HepG2 (cell line): ENCODE results near the gene C4B. TPM values are rescaled to one million over a fixed set of nuclear protein-coding genes. Genes with fewer than 3 reads are reported as not detected.

Experiments
- ELF1 ChIP-seq: sonication (generic); formaldehyde crosslinking; IDR thresholded peaks from 2 replicates; pipeline ENCODE4 v1.4.0; 2020; ENCODE audit warnings: missing genetic modification reagents
- FLYWCH1 ChIP-seq: sonication (generic); formaldehyde crosslinking; IDR thresholded peaks from 2 replicates; pipeline ENCODE4 v1.8.1; 2023; ENCODE audit warnings: mild to moderate bottlenecking, missing genetic modification reagents
- FOXA3 ChIP-seq: IDR thresholded peaks from 2 replicates; pipeline ENCODE4 v1.6.1; 2016; ENCODE audit warnings: missing genetic modification reagents, missing compliant biosample characterization
- HOMEZ ChIP-seq: IDR thresholded peaks from 2 replicates; pipeline ENCODE4 v1.6.1; 2016; ENCODE audit warnings: low read depth
- PAWR ChIP-seq: sonication (generic); formaldehyde crosslinking; IDR thresholded peaks from 2 replicates; pipeline ENCODE4 v1.4.0; 2020; ENCODE audit warnings: missing genetic modification reagents, mild to moderate bottlenecking, borderline replicate concordance
- PPARG ChIP-seq: conservative IDR thresholded peaks from 2 replicates; pipeline ENCODE4 v1.6.1; 2016; ENCODE audit warnings: missing biosample characterization, missing genetic modification reagents
- SALL1 ChIP-seq: sonication (generic); formaldehyde crosslinking; IDR thresholded peaks from 2 replicates; pipeline ENCODE4 v1.8.0; 2022; ENCODE audit warnings: mild to moderate bottlenecking, missing genetic modification reagents
- SMAD3 ChIP-seq: sonication (generic); formaldehyde crosslinking; IDR thresholded peaks from 2 replicates; pipeline ENCODE4 v1.4.0; 2020; ENCODE audit warnings: missing genetic modification reagents
- SNRNP70 ChIP-seq: fragments of 200-400 bp; formaldehyde crosslinking; IDR thresholded peaks from 2 replicates; pipeline ENCODE4 v1.6.1; 2017; ENCODE audit warnings: mild to moderate bottlenecking, low read depth, low read length, moderate library complexity
- ZBTB3 ChIP-seq: sonication (generic); formaldehyde crosslinking; IDR thresholded peaks from 2 replicates; pipeline ENCODE4 v1.4.0; 2020; ENCODE audit warnings: low read depth, mild to moderate bottlenecking, moderate library complexity, missing genetic modification reagents, borderline replicate concordance
- ZBTB4 ChIP-seq: sonication (generic); formaldehyde crosslinking; IDR thresholded peaks from 2 replicates; pipeline ENCODE4 v1.4.0; 2020; ENCODE audit warnings: missing genetic modification reagents, mild to moderate bottlenecking, borderline replicate concordance
- ZFP1 ChIP-seq: IDR thresholded peaks from 2 replicates; pipeline ENCODE4 v1.6.1; 2016
- ZFYVE20 ChIP-seq: sonication (generic); formaldehyde crosslinking; IDR thresholded peaks from 2 replicates; pipeline ENCODE4 v1.8.0; 2023; ENCODE audit warnings: low read depth, mild to moderate bottlenecking, moderate library complexity, missing genetic modification reagents, borderline replicate concordance
- ZNF431 ChIP-seq: sonication (generic); formaldehyde crosslinking; IDR thresholded peaks from 2 replicates; pipeline ENCODE4 v1.9.0; 2022; ENCODE audit warnings: missing genetic modification reagents, low read depth, mild to moderate bottlenecking, borderline replicate concordance
- ZNF709 ChIP-seq: sonication (generic); formaldehyde crosslinking; IDR thresholded peaks from 2 replicates; pipeline ENCODE4 v1.5.0; 2020; ENCODE audit warnings: mild to moderate bottlenecking, missing genetic modification reagents
- polyA plus RNA-seq, 8 experiments: library from polyadenylated mRNA; depleted of rRNA in 3 of 8; stranded (reverse) in 7 of 8; unstranded in 1 of 8; fragments of >200 nt; fragmentation: Illumina TruSeq in 4 of 8; extraction: Trizol in 4 of 8; gene quantifications; 2 replicates each; pipeline versions ENCODE4 v1.2.1 to v1.2.3, GENCODE V29; 2011 to 2016; ENCODE audit warnings: low read depth in 4 of 8, missing spikeins in 1 of 8, mixed read lengths in 1 of 8; ENCODE audit not compliant: insufficient read depth in 1 of 8
- total RNA-seq, 5 experiments: library from RNA; depleted of rRNA; stranded (reverse); fragments of >200 nt; fragmentation: Illumina TruSeq; extraction: Trizol; gene quantifications; 2 replicates each; pipeline ENCODE4 v1.2.3, GENCODE V29; 2016; ENCODE audit warnings: low read depth in 1 of 5
- TF ChIP-seq, protein P1 (sequence below): sonication (generic); formaldehyde crosslinking; IDR thresholded peaks from 2 replicates; pipeline ENCODE4 v1.8.1; 2023; ENCODE audit warnings: mild to moderate bottlenecking, moderate library complexity, missing genetic modification reagents
- TF ChIP-seq, protein P2 (sequence below), 2 experiments: sonication (generic) in 1 of 2; formaldehyde crosslinking in 1 of 2; IDR thresholded peaks; 2 replicates each; pipeline versions ENCODE4 v1.4.0 to v1.6.1; 2016 to 2020; ENCODE audit warnings: borderline replicate concordance in 1 of 2, low read depth in 1 of 2, mild to moderate bottlenecking in 1 of 2, missing genetic modification reagents in 1 of 2

C4B gene
- total and polyA plus RNA-seq, 2 of the 13 experiments (the other 11 are each of a cell fraction or from before 2014, with no cell fraction given) = 167 to 538 TPM

DNA sequence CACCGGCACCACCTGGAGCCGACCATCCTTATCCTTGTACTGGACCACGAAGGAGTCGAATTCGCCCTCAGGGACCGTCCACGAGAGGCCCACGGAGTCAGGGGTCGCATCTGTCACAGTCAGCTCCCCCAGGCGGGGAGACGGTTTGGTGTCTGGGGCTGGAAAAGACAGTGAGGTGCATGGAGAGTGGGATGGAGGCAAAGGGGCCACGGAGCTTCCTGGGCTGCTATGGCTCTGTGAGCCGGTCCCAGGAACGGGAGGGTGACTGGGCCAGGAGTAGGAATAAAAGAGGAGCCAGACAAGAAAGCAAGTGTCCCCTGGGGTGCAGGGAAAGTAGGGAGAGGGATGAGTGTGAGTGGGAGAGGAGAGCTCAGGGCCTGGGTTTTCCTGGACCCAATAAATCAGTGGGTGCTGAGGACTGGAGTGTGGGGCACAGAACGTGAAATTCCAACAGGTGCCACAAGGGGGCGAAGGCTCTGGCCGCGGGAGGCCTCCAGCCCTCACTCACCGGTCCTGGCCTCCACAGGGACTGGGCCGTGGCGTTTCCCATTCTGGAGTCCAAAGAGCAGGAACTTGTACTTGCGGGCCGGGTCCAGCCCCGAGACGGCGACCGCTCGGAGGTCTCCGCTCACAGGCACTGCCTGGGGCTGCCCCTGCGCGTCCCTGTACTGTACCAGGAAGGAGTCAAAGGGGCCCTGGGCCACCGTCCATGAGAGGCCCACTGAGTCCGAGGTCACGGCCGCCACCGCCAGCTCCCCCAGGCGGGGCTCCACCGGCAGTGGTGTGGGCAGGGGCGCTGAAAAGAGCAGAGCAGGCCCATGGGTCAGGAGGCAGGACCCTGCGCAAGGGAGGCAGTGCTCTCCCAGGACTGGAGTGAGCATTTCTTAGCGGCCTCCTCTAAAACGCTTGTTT is 33.5 kb downstream of the C4B start (continued):
- TF ChIP-seq, protein P1, sequence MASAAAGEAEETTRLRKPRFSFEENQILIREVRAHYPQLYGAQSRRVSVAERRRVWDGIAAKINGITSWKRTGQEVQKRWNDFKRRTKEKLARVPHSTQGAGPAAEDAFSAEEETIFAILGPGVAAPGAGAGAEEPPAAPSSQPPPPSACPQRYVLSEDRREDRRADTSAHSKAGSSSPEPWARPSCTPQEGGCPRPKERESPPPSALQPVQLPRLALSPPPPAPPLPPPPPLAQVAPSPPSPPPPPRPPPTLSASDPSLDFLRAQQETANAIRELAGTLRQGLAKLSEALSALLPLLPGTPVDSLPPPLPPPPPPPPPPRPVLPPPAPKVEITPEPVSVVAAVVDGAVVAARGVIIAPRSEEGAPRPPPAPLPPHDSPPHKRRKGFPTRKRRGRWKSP (CRISPR knock-in tag) = peak; percentile 75; the same call in 1 of the 2 replicates
- no peak; the same call in 1 of the 2 replicates for TF ChIP-seq ZBTB3
- no peak for TF ChIP-seq SNRNP70
- TF ChIP-seq PPARG (CRISPR knock-in tag) = peak; percentile 66
- 0 out of 2 replicates have a peak, but pooled peaks have one; percentile 41 for TF ChIP-seq HOMEZ (CRISPR knock-in tag)
- no peak for TF ChIP-seq PAWR (CRISPR knock-in tag)
- TF ChIP-seq ZFP1 (CRISPR knock-in tag) = 0 out of 2 replicates have a peak, but pooled peaks have one; percentile 32
- TF ChIP-seq FOXA3 (CRISPR knock-in tag) = peak; percentile 56
- TF ChIP-seq FLYWCH1 (CRISPR knock-in tag) = no peak
- TF ChIP-seq ZBTB4 (CRISPR knock-in tag) = peak; percentile 54; the same call in 1 of the 2 replicates
- TF ChIP-seq ELF1 (CRISPR knock-in tag) = peak; percentile 66
- TF ChIP-seq ZNF431 = peak; percentile 80; the same call in 1 of the 2 replicates
- TF ChIP-seq ZFYVE20 (CRISPR knock-in tag) = no peak
- peak; percentile 75 for TF ChIP-seq SALL1 (CRISPR knock-in tag)
- TF ChIP-seq, protein P2, sequence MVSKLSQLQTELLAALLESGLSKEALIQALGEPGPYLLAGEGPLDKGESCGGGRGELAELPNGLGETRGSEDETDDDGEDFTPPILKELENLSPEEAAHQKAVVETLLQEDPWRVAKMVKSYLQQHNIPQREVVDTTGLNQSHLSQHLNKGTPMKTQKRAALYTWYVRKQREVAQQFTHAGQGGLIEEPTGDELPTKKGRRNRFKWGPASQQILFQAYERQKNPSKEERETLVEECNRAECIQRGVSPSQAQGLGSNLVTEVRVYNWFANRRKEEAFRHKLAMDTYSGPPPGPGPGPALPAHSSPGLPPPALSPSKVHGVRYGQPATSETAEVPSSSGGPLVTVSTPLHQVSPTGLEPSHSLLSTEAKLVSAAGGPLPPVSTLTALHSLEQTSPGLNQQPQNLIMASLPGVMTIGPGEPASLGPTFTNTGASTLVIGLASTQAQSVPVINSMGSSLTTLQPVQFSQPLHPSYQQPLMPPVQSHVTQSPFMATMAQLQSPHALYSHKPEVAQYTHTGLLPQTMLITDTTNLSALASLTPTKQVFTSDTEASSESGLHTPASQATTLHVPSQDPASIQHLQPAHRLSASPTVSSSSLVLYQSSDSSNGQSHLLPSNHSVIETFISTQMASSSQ (IDR thresholded peaks at IDR 0.05; ENCODE audit: low read depth) = no peak
- TF ChIP-seq, protein P2 (CRISPR knock-in tag; IDR thresholded peaks at IDR 0.05; ENCODE audit: borderline replicate concordance) = no peak
- peak; percentile 93 for TF ChIP-seq ZNF709 (CRISPR knock-in tag)
- peak; percentile 74; the same call in 1 of the 2 replicates for TF ChIP-seq SMAD3 (CRISPR knock-in tag)
